T-helper 1 cell treated with Interleukin-12 subunit alpha and Interleukin-12 subunit beta and Interleukin-4 antibody, amounts not matched to agents 30 μg/mL and 1 μg/mL, for 36 hours (primary cell): ENCODE data around the gene DLK2.
"Not testable (repeated sequence)": the region's sequence is repeated elsewhere in the genome, so short reads cannot be mapped to it uniquely, and the experiment has no call there.

Experiments
- H3K27ac Mint-ChIP-seq: one replicate; pipeline ENCODE4 v1.8.0; 2021; ENCODE audit warnings: mild to moderate bottlenecking, mixed read lengths
- H3K27me3 Mint-ChIP-seq: one replicate; pipeline ENCODE4 v1.8.0; 2021; ENCODE audit warnings: low read depth, mixed read lengths
- H3K36me3 Mint-ChIP-seq: one replicate; pipeline ENCODE4 v1.8.0; 2021; ENCODE audit warnings: low read depth, mixed read lengths
- H3K4me1 Mint-ChIP-seq: one replicate; pipeline ENCODE4 v1.8.0; 2021; ENCODE audit warnings: low read depth, mixed read lengths
- H3K4me3 Mint-ChIP-seq: one replicate; pipeline ENCODE4 v1.8.0; 2021; ENCODE audit warnings: mild to moderate bottlenecking, moderate library complexity, mixed read lengths
- H3K9me3 Mint-ChIP-seq: one replicate; pipeline ENCODE4 v1.8.0; 2021; ENCODE audit warnings: mixed read lengths

Gene DLK2

GRCh38 chr6:43412541-43412940 lies 42.8 kb downstream of the DLK2 start:
- Mint-ChIP-seq H3K4me3 (no peak overlapping the region), H3K27me3 (peaks cover 24% of the 10 kb centered on the region), H3K27ac (no peak overlapping the region), H3K9me3 (no peaks in the 10 kb centered on the region), H3K4me1 (no peaks in the 10 kb centered on the region), H3K36me3 (peaks cover 3% of the 10 kb centered on the region)

DNA sequence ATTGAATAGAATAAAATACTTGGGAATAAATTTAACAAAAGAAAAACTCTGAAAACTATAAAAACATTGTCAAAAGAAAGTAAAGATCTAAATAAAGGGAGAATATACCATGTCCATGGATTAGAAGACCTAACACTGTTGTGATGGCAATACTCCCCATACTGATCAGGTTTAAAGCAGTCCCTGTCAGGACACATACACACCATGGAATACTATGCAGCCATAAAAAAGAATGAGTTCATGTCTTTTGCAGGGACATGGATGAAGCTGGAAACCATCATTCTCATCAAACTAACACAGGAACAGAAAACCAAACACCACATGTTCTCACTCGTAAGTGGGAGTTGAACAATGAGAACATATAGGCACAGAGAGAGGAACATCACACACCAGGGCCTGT lies 44.6 kb downstream of the DLK2 start:
- not testable (repeated sequence) for H3K9me3 Mint-ChIP-seq

DNA sequence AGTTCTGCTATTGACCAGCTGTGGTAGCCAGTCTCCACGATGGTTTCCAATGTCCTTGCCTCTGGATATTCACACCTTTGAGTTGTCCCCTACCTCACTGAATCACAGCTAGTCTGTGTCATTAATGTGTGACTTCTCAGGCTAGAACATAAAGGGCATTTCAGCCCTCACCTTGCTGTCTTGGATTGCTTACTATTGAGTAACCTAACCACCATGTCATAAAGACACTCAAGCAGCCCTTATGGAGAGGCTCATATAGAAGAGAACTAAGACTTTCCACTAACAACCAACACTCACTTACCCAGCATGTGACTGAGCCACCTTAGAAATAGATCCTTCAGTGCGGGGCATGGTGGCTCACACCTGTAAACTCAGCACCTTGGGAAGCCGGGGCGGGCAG lies 47.1 kb downstream of the DLK2 start:
- no peak overlapping the region for H3K27ac Mint-ChIP-seq
- no peaks in the 10 kb centered on the region for H3K4me1 Mint-ChIP-seq
- H3K9me3 Mint-ChIP-seq, result no peaks in the 10 kb centered on the region
- peaks cover 43% of the 10 kb centered on the region for H3K27me3 Mint-ChIP-seq
- peaks cover 3% of the 10 kb centered on the region for H3K36me3 Mint-ChIP-seq
- no peak overlapping the region for H3K4me3 Mint-ChIP-seq

More for the DNA sequence above, 44.6 kb downstream of the DLK2 start:
- not testable (repeated sequence) for H3K36me3 Mint-ChIP-seq, H3K4me1 Mint-ChIP-seq, H3K27ac Mint-ChIP-seq, H3K4me3 Mint-ChIP-seq
- peaks cover 25% of the 10 kb centered on the region for H3K27me3 Mint-ChIP-seq

DNA sequence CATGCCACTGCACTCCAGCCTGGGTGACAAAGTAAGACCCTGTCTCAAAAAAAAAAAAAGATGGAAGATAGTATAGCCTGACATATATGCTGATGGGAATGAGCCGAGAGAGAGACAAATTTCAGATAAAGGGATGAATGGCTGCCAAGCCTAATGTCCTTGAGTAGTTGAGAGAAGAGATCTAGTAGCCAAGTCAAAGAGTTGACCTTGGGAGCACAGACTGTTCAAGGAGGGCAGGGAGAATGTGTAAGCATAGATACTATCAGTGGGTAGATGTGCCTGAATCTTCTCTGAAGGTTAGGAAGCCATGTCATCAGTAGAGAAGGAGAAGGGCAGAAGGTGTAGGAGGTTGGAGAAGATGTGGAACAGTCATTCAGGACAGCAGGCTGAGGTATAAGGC lies 48.1 kb downstream of the DLK2 start:
- H3K4me1 Mint-ChIP-seq, result no peaks in the 10 kb centered on the region
- H3K27ac Mint-ChIP-seq, result no peak overlapping the region
- peaks cover 3% of the 10 kb centered on the region for H3K36me3 Mint-ChIP-seq
- H3K9me3 Mint-ChIP-seq, result no peaks in the 10 kb centered on the region
- peaks cover 48% of the 10 kb centered on the region for H3K27me3 Mint-ChIP-seq
- H3K4me3 Mint-ChIP-seq, result no peak overlapping the region

DNA sequence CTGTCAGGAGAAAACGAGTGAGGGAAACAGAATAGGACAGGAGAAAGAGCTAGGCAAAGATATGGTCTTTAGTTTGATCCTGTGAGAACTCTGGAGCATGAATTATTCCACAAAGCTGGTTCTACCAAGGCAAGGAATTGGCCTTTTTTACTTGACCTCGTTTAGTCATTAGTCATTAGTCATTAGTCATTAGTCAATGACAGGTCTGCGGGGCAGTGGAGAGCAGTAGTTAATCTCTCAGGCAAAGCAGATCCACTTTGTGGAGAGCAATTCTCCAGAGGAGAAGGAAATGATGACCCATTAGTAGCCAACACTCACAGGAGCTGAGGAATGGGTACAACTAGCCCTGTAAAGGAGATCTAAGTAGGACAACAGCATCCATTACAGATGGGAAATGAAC lies 50.0 kb downstream of the DLK2 start:
- no peaks in the 10 kb centered on the region for H3K36me3 Mint-ChIP-seq
- H3K9me3 Mint-ChIP-seq, result no peaks in the 10 kb centered on the region
- no peak overlapping the region for H3K27ac Mint-ChIP-seq
- no peaks in the 10 kb centered on the region for H3K4me1 Mint-ChIP-seq
- H3K27me3 Mint-ChIP-seq, result peaks cover 56% of the 10 kb centered on the region
- H3K4me3 Mint-ChIP-seq, result no peak overlapping the region

DNA sequence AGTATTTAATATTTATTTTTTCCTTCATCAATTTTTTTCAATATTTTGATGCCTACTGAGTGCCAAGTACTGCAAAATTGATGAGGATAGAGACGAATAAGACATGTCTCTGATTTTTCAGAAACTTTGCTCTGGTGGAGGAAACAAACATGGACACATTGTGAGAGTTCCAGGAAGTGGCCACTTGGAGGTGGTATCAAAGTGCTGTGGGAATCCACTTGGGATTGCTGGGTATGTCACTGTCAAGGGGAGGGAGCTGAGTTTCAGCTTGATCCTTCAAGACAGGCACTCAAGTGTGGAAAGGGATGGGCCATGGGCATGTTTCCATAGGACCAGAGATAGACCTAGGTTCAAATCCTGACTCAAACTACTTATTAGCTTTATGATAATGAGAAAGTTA lies 52.5 kb downstream of the DLK2 start:
- Mint-ChIP-seq H3K4me3 (no peak overlapping the region), H3K4me1 (no peaks in the 10 kb centered on the region), H3K36me3 (no peaks in the 10 kb centered on the region), H3K9me3 (no peaks in the 10 kb centered on the region), H3K27me3 (peaks cover 63% of the 10 kb centered on the region), H3K27ac (no peak overlapping the region)

DNA sequence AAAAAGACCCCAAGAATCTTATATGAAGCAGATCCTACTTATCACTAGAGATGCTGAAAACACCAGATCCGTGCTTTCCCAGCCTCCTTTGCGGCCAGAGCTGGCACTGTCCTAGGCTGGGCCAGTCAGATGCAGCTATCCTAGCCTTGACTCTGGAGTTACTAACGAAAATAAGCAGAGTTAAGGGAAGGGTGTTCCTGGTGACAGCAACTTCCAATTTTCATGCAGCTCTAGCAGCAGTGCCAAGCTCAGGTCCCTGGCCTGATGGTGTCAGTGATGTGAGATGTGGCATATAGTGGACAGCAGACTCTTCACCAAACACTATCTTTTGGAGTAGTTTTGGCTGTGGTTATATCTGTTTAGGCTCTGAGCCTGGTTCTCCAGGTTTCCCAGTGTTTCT lies 53.6 kb downstream of the DLK2 start:
- Mint-ChIP-seq H3K9me3 (no peaks in the 10 kb centered on the region), H3K27me3 (peaks cover 57% of the 10 kb centered on the region), H3K27ac (no peak overlapping the region), H3K4me3 (no peak overlapping the region), H3K36me3 (no peaks in the 10 kb centered on the region), H3K4me1 (no peaks in the 10 kb centered on the region)
